RWPE2 (cell line): ENCODE measurements around the gene BABAM1.

Source experiments
- ATAC-seq: fragments of 200-7000 bp; cut with Tn5 transposase; 3 replicates; pipeline ENCODE4 v1.9.1; 2021; ENCODE audit warnings: low read depth
- DNase-seq: peaks from one replicate; pipeline ENCODE4 v3.0.0-alpha.2; 2020; ENCODE audit warnings: low spot score
- H3K27ac ChIP-seq: fragments of 450-650 bp; 2 replicates; pipeline ENCODE4 v1.5.1; 2017; ENCODE audit warnings: mild to moderate bottlenecking; ENCODE audit not compliant: poor library complexity, severe bottlenecking
- H3K27me3 ChIP-seq: fragments of 250-450 bp; sonication (Bioruptor Pico); 2 replicates; pipeline ENCODE4 v1.5.1; 2021; ENCODE audit warnings: mild to moderate bottlenecking, moderate library complexity; ENCODE audit not compliant: insufficient read depth, poor library complexity, severe bottlenecking
- H3K36me3 ChIP-seq: fragments of 250-450 bp; sonication (Bioruptor Pico); 2 replicates; pipeline ENCODE4 v1.5.1; 2020; ENCODE audit warnings: low read depth, mild to moderate bottlenecking, moderate library complexity
- H3K4me1 ChIP-seq: fragments of 250-450 bp; sonication (Bioruptor Pico); 2 replicates; pipeline ENCODE4 v1.5.1; 2021; ENCODE audit warnings: mild to moderate bottlenecking, moderate library complexity; ENCODE audit not compliant: insufficient read depth, poor library complexity, severe bottlenecking
- H3K4me3 ChIP-seq: fragments of 250-450 bp; sonication (Bioruptor Pico); 2 replicates; pipeline ENCODE4 v1.5.1; 2021; ENCODE audit warnings: mild to moderate bottlenecking, moderate library complexity; ENCODE audit not compliant: severe bottlenecking
- H3K9me3 ChIP-seq: fragments of 250-450 bp; sonication (Bioruptor Pico); 2 replicates; pipeline ENCODE4 v1.5.1; 2021; ENCODE audit warnings: mild to moderate bottlenecking, moderate library complexity; ENCODE audit not compliant: severe bottlenecking
- CTCF ChIP-seq: fragments of 450-650 bp; IDR thresholded peaks from one replicate; pipeline ENCODE4 v1.5.1; 2017; ENCODE audit warnings: mild to moderate bottlenecking, moderate library complexity; ENCODE audit not compliant: poor library complexity, severe bottlenecking

The BABAM1 gene

DNA sequence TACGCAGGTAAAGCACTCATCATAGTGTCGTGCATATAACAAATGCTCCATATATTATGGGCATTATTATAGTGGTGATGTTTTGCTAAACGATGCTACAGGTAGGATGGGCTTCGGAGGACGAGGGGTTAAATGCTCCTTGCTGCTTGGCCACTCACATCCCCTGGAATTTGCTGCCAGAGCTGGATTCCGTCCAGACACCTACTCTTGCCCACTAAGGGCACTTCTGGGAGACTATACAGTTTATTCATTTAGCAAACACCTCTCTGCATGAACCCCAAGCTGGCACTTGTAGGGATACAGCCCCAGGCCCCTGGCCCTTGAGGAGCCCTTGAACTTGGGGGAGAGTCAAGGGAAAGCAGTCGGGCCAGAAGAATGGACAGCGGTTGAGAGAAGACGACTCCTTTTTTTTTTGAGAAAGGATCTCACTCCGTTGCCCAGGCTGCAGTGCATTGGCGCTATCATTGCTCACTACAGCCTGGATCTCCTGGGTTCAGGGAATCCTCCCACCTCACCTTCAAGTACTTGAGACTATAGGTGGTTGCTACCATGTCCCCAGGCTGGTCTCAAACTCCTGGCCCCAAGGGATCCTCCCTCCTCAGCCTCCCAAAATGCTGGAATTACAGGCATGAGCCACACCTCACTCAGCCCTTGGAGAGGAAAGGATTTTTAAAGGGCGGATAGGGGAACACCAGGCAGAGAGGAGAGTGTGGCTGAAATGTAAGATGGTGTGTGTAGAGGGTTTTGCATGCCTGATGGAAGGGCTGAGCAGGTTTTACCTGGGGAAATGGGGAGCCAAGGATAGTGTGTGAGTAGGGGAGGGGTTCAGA lies 37.4 kb downstream of the BABAM1 start:
- H3K27ac ChIP-seq = peak overlapping the region; percentile 73

DNA sequence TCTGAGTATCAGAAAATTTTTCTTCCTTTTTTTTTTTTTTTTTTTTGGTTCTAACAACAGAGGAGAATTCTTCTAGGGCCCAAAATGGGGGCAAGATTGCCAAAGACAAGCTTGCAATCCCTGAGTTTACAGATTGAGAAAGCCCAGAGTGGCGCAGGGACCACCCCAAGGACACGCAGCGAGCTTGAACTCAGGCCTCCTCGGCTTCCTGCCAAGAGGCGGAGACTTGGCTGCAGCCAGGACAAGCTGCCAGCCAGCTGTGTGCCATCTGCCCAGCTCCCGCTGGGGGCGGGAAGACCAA lies 37.9 kb downstream of the BABAM1 start:
- peaks cover 3% of the 10 kb centered on the region for H3K4me1 ChIP-seq
- H3K36me3 ChIP-seq = 0 out of 2 replicates have a peak, but pooled peaks cover 3% of the 10 kb centered on the region
- DNase-seq (no peak), ATAC-seq (no peak)
- no peak overlapping the region for H3K4me3 ChIP-seq
- H3K27ac ChIP-seq = peak overlapping the region; percentile 73
- H3K9me3 ChIP-seq = no peaks in the 10 kb centered on the region
- H3K27me3 ChIP-seq = no peaks in the 10 kb centered on the region
- no peak for TF ChIP-seq CTCF

More for the DNA sequence above, 37.4 kb downstream of the BABAM1 start:
- Histone ChIP-seq H3K9me3 (no peaks in the 10 kb centered on the region), H3K27me3 (no peaks in the 10 kb centered on the region), H3K4me1 (peaks cover 3% of the 10 kb centered on the region), H3K36me3 (0 out of 2 replicates have a peak, but pooled peaks cover 3% of the 10 kb centered on the region), H3K4me3 (no peak overlapping the region)
- TF ChIP-seq CTCF = no peak
- DNase-seq = no peak
- ATAC-seq = no peak

- Histone ChIP-seq H3K4me1 (peaks cover 3% of the 10 kb centered on the region), H3K27me3 (no peaks in the 10 kb centered on the region), H3K27ac (peak within 1 kb of the TSS; percentile 73), H3K4me3 (peak within 1 kb of the TSS; percentile 79), H3K36me3 (0 out of 2 replicates have a peak, but pooled peaks cover 3% of the 10 kb centered on the region), H3K9me3 (no peaks in the 10 kb centered on the region)
- DNase-seq (peak; percentile 99), ATAC-seq (peak; percentile 67)
- peak; percentile 93 for TF ChIP-seq CTCF
These were observed 38.5 kb downstream of the BABAM1 start, which contains the start of gene MRPL34 for GRCh38 chr19:17305517-17306284. MRPL34 (plus strand) TSS chr19:17305872; CDS start chr19:17305893, 21 bp downstream.

- H3K4me3 ChIP-seq = peak overlapping the region; percentile 79
- no peak for TF ChIP-seq CTCF
- peak overlapping the region; percentile 73 for H3K27ac ChIP-seq
- H3K36me3 ChIP-seq = 0 out of 2 replicates have a peak, but pooled peaks cover 3% of the 10 kb centered on the region
- ATAC-seq (no peak), DNase-seq (no peak)
- no peaks in the 10 kb centered on the region for H3K27me3 ChIP-seq
- H3K4me1 ChIP-seq = peaks cover 3% of the 10 kb centered on the region
- no peaks in the 10 kb centered on the region for H3K9me3 ChIP-seq
These were observed 39.1 kb downstream of the BABAM1 start for GRCh38 chr19:17306285-17306714.
